Activated CD8-positive, alpha-beta memory T cell treated with anti-CD3 and anti-CD28 coated beads, Interleukin-2, amount 50 U/mL, for 24 hours (primary cell): ENCODE data around the gene AFDN.

Experiments used
- DNase-seq: peaks from one replicate; pipeline ENCODE4 v3.0.0-alpha.2; 2020; ENCODE audit errors: extremely low read depth

Gene AFDN

DNA sequence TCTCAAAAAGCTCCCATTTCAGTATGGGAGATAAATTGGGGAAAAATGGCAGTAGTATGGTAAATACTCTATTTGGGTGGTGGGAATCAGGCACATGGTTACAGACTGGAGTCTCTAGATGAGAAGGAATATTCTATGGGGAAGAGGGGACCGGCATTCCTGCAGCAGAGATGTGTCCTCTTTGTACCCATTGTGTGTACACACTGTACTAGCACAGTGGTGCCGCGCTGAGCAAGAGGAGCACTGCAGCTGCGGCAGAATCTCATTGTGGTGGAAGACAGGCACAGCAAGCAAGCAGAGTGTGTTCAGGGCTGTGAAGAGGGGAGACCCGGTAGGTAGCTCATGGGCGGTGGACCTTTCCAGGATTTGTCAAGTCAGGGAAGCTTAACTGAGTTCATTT, 13.0 kb downstream of the AFDN start:
- no peak for DNase-seq

DNA sequence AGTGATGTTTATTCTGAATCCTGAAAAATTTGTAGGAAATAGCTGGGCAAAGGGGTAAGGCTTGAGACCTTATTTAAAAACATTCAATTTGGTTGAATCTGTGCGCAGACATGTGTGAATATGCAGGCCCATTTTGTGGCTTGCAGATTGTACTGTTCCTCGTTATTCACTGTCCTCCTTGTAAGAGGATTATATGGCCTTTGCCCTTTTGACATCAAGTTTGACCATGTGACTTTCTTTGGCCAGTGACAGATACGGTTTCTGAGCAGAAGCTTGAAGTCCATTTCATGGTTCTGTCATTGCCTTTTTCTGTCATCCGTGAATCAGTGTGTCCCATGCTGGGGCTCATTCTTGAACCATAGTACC, 13.4 kb downstream of the AFDN start:
- DNase-seq = no peak

DNA sequence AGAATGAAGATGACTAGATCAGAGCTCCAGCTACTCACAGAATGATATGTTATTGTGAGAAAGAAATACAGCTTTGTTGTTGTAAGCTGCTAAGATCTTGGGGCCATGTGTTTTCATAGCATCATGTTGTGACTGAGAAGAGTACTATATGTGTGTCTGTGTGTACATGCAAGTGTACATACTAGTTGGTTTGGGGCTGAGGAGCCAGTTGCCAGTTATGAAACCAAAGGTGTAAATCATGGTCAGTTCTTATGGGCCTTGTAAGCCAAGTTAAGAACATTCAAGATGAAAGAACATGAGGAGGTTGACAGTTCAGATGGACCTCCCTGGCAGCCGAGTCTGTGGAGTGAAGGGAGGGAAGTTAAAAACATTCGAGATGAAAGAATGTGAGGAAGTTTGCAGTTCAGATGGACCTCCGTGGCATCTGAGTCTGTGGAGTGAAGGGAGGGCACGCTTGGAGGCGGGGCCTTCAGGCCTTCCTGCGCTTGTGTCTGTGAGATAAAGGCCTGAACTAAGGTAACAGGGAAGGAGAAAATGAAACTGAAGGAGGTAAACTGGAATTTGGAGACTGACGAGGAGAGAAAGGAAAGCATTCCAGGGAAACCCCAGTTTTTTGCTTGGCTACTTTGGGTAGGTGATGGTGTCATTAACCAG, 13.9 kb downstream of the AFDN start:
- DNase-seq = no peak

DNA sequence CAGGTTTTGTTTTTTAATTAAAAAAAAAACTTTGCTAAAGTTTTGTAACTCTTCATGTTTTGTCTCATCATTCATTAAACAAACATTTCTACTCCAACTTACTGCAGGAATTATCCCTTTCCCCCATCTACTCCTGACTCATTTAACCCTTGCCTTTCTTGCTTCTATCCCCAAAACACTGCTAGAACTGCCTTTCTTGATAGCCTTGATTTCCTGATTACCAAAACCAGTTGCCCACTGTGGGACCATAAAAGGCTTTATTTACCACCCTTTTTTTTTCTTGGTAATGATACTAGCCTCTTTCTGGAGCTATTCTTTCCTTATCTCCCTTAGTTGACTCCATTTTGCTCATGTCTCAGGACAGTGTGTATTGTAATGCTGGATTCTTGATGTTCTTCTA, 15.3 kb downstream of the AFDN start:
- DNase-seq = no peak

DNA sequence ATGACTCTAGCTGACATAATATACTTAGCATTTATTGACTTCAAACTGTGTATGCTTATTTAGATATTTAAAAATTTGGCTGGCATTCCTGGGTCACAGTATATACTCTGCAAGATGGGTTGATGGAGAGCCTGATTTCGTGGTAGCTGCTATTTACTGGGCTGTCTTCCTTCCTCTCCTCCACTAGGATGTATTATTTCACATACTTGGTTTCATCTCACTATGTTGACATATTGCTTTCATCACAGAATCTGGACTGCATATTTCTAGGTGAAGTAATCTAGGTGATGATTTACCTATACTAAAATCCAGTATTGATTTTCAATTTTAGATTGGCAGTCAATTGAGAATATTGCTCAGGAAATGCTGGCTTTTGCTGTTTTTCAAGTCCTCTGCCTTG, 15.7 kb downstream of the AFDN start:
- DNase-seq = no peak

DNA sequence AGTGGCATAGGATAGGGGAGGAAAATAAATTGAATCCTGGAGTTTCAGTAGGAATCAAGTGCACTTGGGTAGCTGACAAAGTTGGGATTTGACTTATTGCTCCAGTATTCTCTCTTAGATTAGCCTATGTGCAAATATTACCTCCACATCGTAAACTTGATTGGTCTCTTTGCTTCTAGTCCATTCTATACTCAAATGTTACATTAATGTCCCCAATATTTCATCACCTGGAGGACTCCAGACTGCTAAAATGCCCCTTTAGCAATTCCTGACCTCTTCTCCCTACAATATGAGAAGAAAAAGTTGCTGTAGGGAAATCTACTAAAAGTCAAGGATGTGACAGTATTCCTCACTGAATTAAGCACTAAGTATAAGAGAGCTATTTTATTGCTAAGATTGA, 16.3 kb downstream of the AFDN start:
- no peak for DNase-seq

DNA sequence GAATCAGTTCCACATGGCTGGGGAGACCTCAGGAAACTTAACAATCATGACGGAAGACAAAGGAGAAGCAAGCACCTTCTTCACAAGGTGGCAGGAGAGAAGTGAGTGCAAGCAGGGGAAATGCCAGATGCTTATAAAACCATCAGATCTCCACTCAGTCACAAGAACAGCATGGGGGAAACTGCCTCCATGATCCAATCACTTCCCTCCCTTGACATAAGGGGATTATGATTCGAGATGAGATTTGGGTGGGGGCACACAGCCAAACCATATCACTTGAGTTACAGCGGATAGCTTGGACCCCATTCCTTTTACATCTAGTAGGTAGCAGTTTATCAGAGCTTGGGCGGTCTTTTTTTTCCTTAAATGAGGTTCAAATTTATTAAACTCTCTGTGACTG, 19.1 kb downstream of the AFDN start:
- DNase-seq = no peak

DNA sequence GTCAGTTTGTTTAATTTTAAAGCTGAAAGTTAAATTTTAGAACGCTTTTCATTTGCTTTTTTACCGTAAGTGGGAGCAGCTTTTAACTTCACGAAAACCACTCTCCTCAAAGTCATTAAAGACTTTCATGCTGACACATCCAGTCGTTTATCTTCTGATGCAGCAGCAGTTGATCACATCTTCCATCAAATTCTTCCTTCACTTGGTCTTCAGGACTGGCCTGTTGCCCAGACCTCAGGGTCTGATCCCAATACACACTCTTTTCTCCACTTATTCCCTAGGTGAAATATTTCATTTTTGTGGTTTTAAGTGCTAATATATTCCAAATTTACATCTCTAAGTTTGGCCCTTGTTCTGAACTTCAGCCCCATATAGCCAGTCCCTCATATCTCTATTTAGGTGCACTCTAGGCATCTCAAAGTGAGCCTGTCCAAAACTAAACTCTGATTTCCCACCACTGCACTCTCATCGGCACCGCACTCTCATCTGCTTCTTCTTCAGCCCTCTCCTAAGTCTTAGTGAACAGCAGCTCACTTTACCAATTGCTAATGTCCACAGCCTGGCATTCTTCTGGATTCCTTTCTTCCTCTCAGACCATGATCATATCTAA, 20.4 kb downstream of the AFDN start:
- no peak for DNase-seq

DNA sequence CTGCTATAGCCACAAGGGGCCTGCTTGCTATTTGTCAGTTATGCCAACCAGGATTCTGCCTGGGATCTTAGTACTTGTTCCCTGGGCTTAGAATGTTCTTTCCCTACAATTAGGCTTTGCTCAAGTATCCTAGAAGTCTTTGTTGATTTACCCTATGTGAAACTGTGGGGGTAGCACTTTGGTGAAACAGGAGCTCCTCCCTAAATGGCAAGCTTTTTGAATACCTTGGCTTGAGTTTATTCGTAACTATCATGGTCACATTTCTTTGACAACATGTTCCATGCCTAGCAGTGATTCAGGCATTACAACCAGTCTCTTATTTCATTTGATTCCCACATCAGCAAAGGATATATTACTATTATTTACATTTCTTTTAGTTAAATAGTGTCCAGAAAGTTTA, 21.2 kb downstream of the AFDN start:
- DNase-seq = no peak

DNA sequence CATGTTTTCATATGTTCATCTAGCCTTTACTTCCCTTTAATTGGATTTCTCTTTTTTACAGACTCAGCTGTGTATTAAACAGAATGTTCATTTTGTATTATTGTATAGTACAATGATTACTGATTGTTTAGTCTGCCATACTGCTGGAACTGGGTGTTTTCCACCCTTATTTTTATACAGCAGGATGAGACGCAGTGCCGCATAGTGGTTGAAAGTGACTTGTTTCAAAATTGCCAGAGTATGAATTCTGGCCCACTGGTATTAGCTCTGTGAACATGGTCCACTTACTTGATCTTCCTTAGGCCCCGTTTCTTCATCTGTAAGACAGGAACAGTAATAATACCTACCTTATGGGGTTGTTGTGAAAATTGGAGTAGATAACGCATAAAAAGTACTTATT, 22.1 kb downstream of the AFDN start:
- DNase-seq = no peak

DNA sequence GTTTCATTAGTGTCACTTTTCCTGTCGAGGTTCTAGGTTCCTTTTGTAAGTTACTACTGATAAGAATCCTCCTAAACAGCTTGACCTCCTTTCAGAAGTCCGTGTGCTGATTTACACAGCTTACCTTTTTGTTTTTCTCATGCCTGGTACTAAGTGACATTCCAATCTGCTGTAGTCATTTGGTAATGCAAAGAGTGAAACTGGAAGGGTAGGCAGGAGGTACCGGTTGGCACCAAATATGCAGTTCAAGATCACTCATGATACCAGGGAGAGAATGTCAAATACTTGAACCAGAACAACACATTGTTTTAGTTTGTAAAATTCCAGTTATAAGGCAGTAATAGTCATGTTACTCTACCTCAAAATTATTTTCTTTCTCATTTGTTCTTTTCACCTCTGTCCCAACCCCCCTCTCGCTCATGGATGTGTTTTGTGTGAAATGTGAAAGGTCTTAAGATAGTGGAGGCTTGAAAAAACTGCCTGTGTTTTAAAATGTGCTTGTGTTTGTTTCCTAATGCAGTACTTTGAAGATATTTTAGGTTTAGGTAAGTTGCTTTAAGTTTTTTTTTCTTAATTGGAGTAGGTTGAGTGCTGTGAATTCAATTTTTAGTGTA, 23.2 kb downstream of the AFDN start:
- DNase-seq = no peak

DNA sequence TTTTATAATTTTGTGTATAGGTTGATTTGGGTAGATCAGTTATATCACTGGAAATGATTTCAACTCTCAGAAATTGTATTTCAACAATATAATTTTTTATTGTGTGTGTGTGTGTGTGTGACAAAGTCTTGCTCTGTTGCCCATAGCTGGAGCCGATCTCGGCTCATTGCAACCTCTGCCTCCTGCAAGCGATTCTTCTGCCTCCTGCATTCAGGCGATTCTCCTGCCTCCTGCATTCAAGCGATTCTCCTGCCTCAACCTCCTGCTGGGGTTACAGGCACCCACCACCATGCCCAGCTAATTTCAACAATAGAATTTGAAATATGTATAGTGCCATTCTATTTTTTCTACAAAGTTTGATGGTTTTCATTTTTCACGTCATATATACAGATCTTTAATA, 24.1 kb downstream of the AFDN start:
- DNase-seq = no peak

DNA sequence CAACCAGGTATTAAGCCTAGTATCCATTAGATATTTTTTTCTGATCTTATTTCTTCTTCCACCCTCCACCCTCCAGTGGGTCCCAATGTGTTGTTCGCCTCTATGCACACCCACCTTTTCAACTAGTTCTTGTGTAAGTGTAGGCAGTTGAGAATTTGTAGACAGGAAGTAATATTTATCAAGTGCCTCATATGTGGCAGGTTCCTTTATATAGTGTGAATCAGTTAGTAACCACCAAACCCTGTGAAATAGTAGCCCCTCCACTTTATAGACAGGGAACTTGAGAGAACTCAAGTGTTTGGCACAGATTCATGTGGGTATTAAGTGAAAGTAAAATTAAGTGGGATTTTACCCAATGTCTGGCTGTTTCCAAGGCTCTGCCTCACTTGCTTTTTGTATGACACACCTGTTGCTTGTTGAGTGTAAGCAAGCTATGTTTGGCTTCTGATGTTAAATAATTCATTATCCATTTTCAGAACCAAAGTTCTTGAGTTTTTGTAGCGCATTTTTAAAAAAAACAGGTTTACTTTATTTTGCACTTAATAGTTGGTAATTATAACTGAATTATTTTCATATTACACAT, 24.8 kb downstream of the AFDN start:
- DNase-seq = no peak

DNA sequence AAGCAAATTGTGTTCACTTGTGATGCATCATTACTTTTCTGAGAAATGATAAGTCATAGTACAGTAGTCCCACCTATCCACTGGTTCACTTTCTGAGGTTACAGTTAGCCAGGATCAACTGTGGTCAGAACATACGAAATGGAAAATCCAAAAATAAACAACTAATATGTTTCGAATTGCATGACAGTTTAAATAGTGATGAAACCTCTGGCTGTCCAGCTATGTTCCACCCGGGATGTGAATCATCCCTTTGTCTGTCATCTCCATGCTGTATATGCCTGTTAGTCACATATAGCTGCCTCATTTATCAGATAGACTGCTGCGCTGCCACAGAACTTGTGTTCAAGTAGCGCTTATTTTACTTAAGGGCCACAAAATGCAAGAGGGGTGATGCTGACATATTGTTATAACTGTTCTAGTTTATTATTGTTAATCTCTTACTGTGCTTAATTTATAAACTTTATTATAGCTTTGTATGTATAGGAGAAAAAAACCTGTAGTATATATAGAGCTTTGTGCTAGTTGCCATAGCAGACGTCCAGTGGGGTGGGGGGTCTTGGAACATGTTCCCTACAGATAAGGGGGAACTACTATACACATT, 29.2 kb downstream of the AFDN start:
- no peak for DNase-seq

DNA sequence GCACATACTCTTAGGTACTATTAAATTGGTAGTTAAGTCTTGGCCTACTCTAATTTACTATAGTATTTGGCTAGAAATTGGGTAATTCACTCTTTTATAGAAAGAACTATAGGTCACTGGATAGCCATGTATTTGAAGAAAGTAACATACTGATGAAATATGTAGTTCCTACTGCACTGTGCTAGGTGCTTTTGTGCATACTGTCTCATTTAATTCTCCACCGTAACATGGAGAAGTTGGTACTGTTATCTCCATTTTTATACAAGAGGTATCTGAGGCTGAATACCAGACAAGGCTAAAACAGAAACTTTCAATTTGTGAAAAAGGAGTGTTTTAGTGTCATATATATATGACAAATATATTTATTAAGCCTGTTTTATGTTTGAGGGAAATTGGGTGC, 29.8 kb downstream of the AFDN start:
- no peak for DNase-seq

DNA sequence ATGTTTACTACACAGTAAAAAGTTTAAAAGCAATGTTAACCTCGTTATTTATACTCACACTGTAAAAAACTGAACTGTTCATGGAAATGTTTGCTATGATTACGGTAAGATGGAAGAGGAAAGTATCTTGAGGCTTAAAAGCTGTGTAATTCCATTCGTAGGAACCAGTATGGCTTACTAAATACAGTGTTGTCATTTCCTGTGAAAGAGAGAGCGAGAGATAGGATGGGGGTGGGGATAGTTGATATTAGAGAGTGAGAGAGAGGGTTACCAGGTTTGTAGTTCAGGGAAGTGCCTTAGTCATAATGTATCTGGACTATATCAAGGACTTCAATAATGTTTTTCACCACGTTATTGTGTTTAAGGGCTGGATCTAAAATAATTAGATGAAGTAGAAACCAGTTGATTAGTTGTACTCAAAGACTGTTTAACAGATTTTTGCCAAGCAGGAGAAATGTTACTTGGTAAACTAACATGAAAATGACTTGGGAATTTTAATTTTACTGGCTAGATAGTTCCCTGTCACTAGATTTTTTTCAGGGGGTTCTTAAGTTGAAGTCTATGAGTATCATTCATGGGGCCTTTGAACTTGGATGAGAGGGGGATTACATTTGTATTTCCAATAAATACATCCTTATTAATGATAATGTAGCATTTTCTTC, 30.4 kb downstream of the AFDN start:
- no peak for DNase-seq

DNA sequence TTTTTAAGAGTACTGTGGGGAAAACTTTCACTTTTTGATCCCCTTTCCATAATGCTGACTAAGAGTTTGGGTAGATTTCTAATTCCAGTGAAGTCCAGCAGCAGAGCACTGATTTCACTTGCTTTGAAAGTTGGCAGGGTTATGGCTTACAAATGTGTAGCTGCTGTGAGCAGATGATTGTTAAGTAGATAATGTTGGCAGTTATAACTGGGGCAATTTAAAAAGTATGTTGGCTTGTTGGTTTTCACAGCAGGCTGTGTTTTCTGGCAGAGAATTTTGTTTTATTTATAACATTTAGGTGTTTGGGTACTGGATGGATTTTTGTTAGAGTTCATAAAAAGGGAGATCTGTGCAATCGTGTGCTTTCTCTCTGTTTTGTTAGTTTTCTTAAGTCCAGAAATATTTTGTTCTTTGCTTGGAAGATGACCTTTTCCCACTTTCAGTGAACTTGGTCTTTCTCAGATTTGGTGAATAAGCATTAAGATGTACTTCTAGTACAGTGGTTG, 31.4 kb downstream of the AFDN start:
- no peak for DNase-seq

DNA sequence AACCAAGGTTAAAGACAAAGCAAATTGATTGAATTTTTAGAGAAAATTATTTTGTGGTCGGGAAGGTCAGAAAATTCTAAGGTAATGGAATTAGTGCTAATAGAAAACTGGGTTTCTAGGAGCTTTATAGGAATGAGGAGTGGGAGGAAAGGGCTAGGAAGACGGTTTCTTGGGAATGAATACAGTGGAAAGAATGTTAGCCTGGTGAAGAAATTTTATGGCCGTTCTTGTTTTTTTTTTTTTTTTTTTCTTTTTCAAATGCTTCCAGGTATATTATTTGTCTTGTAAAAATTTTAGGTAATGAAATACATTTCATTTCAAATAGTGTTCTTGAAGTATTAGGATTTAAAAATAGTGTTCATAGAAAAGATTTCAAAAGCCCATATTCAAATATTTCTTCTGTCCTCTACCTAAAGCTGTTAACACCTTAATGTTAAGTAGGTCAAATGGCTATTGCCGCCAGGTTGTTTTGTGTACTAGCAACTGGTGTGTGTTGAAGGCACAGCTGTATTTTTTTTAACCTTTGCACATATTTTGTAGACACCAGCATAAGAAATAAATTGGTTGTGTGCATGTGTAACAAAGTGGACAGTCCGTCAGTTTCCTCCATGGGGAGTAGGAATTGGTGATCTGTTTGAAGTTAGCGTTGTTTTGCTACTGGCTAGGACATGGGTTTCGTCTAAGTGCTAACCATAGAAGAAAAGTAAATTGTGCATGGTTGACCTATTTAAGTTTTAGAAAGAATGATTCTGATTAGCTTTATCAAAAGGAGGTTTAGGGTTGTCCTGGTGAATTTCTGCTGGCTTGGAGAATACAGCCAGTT, 32.3 kb downstream of the AFDN start:
- DNase-seq = no peak

DNA sequence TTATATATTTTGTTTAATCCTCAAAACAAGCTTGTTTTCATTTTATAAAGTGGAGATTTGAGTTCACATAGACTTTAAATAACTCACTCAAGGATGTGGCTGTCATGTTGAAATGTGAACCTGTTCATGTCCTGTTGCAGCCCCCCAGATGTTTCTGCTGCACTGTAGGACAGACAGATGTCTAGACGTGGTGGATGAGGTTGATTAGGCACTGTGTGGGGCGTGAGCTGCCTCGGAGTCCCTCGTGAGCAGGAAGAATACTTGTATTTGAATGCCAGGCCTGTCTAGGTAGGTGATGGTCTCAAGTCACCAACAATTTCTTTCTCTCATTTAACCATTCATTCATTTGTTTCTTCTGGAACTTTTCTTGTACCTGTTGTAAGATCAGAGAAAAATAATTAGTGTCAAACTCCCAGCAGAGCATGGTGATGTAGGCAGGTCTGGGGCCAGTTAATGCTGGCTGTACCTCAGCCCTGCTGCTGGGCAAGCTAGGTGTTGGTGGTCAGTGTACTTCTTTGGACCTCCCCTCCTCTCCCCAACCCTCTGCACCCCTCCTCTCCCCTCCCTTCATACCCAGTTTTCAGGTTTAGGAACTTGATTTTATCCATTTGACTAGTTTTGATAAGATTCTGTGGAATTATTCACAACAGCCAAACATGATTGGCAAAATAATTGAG, 34.0 kb downstream of the AFDN start:
- no peak for DNase-seq

DNA sequence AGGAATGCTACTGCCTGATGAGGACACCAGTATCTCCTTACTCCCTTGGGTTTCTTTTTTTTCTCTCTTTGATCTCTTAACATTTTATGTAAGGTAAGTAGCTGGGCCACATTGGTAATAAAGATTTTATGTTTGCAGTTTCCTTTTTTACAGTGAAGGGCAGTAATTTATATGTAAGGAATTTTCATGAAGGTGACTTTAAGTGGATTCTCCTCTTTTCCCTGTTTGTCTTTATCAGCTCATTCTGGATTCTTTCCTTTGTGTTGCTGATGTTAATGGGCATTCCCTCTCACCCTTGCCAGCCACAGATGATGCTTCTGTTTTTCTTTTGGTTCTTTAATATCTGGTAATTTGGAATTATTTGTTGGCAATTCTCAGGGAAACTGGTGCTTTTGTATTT, 34.7 kb downstream of the AFDN start:
- no peak for DNase-seq

DNA sequence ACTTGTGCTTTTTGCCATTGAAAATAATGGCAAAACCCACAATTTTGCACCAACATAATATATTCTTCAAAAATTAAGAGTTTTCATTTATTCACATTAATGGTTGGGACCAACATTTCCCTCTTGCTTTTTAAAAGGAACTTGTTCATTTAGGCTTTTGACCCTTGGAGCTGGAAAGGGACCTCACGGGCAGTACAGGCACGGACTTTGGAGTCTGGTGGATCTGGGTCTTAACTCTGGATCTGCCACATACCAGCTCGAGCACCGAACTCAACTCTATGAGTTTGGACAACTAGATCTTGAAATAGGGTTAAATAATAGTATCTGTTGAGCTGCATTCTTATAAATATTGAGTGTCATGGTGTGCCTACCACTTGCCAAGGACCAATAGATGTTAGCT, 37.2 kb downstream of the AFDN start:
- DNase-seq = no peak
